HEK293 (cell line): ENCODE measurements around the gene CCL8.

Experiments
- BCL11A ChIP-seq: fragments of 450-650 bp; formaldehyde crosslinking; IDR thresholded peaks from 2 replicates; pipeline ENCODE4 v1.5.1; 2016; ENCODE audit warnings: low read depth, missing biosample characterization, missing genetic modification characterization
- ZNF10 ChIP-seq: fragments of 450-650 bp; formaldehyde crosslinking; IDR thresholded peaks from 2 replicates; pipeline ENCODE4 v1.5.1; 2017; ENCODE audit warnings: missing biosample characterization, missing genetic modification characterization
- ZNF510 ChIP-seq: fragments of 450-650 bp; formaldehyde crosslinking; IDR thresholded peaks from 2 replicates; pipeline ENCODE4 v1.5.1; 2018; ENCODE audit warnings: mild to moderate bottlenecking, missing genetic modification characterization, missing biosample characterization; ENCODE audit not compliant: insufficient replicate concordance
- ZNF585B ChIP-seq: fragments of 450-650 bp; formaldehyde crosslinking; IDR thresholded peaks from 2 replicates; pipeline ENCODE4 v1.5.1; 2016; ENCODE audit warnings: missing biosample characterization, missing genetic modification characterization
- TF ChIP-seq, protein P1 (sequence below): fragments of 450-650 bp; formaldehyde crosslinking; IDR thresholded peaks from 2 replicates; pipeline ENCODE4 v1.5.1; 2016; ENCODE audit warnings: missing biosample characterization, missing genetic modification characterization
- TF ChIP-seq, protein P2 (sequence below): fragments of 450-650 bp; formaldehyde crosslinking; IDR thresholded peaks from 2 replicates; pipeline ENCODE4 v1.5.1; 2016; ENCODE audit warnings: missing biosample characterization, missing genetic modification characterization

DNA sequence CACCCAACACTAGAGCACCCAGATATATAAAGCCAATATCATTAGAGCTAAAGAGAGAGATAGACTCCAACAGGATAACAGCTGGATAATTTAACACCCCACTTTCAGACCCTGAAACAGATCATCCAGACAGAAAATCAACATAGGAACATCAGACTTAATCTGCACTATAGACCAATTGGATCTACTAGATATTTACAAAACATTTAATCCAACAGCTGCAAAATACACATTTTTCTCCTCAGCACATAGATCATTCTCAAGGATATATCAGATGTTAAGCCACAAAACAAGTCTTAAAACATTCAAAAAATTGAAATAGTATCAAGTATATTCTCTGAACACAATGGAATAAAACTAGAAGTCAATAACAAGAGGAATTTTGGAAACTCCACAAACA is 33.0 kb downstream of the CCL8 start:
- TF ChIP-seq ZNF10 (tag by site-specific recombination) (no peak), BCL11A (tag by site-specific recombination) (no peak), ZNF510 (tag by site-specific recombination) (no peak), ZNF585B (tag by site-specific recombination) (no peak)
- TF ChIP-seq, protein P1, sequence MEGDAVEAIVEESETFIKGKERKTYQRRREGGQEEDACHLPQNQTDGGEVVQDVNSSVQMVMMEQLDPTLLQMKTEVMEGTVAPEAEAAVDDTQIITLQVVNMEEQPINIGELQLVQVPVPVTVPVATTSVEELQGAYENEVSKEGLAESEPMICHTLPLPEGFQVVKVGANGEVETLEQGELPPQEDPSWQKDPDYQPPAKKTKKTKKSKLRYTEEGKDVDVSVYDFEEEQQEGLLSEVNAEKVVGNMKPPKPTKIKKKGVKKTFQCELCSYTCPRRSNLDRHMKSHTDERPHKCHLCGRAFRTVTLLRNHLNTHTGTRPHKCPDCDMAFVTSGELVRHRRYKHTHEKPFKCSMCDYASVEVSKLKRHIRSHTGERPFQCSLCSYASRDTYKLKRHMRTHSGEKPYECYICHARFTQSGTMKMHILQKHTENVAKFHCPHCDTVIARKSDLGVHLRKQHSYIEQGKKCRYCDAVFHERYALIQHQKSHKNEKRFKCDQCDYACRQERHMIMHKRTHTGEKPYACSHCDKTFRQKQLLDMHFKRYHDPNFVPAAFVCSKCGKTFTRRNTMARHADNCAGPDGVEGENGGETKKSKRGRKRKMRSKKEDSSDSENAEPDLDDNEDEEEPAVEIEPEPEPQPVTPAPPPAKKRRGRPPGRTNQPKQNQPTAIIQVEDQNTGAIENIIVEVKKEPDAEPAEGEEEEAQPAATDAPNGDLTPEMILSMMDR (tag by site-specific recombination), result no peak
- TF ChIP-seq, protein P2, sequence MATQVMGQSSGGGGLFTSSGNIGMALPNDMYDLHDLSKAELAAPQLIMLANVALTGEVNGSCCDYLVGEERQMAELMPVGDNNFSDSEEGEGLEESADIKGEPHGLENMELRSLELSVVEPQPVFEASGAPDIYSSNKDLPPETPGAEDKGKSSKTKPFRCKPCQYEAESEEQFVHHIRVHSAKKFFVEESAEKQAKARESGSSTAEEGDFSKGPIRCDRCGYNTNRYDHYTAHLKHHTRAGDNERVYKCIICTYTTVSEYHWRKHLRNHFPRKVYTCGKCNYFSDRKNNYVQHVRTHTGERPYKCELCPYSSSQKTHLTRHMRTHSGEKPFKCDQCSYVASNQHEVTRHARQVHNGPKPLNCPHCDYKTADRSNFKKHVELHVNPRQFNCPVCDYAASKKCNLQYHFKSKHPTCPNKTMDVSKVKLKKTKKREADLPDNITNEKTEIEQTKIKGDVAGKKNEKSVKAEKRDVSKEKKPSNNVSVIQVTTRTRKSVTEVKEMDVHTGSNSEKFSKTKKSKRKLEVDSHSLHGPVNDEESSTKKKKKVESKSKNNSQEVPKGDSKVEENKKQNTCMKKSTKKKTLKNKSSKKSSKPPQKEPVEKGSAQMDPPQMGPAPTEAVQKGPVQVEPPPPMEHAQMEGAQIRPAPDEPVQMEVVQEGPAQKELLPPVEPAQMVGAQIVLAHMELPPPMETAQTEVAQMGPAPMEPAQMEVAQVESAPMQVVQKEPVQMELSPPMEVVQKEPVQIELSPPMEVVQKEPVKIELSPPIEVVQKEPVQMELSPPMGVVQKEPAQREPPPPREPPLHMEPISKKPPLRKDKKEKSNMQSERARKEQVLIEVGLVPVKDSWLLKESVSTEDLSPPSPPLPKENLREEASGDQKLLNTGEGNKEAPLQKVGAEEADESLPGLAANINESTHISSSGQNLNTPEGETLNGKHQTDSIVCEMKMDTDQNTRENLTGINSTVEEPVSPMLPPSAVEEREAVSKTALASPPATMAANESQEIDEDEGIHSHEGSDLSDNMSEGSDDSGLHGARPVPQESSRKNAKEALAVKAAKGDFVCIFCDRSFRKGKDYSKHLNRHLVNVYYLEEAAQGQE (tag by site-specific recombination), result no peak
